Hematopoietic multipotent progenitor cell (in vitro differentiated cells): ENCODE data around the gene HIPK4. TPM values are rescaled to one million over a fixed set of nuclear protein-coding genes. Genes with fewer than 3 reads are reported as not detected.
A peak's percentile ranks its signal among the peaks of the same experiment; 100 is the strongest.
"Not testable (repeated sequence)": the region's sequence is repeated elsewhere in the genome, so short reads cannot be mapped to it uniquely, and the experiment has no call there.

ENCODE experiments used
- DNase-seq, 3 donors: peaks; one replicate each; pipeline ENCODE4 v3.0.0-alpha.2; 2011 to 2015; ENCODE audit warnings: low read depth in 2 of 3, low spot score in 2 of 3
- total RNA-seq: library from RNA; depleted of rRNA; stranded (reverse); fragments of >200 nt; gene quantifications from one replicate; pipeline ENCODE4 v1.2.3, GENCODE V29; 2012

The HIPK4 gene
- total RNA-seq, 1 donor, result 0.27 TPM

DNA sequence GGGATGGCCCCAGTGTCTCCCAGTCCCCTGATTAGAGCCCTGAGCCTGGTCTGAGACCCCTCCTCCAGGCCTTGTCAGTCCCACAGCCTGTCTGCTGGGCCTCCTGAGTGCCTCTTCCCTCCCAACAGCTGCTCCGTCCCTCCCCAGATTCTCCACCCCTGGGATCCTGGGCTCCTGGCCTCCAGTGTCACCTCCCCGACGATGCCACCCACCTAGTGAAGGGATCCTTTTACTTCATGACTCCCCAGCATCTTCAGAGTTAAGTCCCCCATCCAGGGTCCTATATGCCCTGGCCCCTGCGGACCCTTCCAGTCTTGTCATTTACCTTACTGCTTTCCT lies 27.6 kb upstream of the HIPK4 start:
- no peak for DNase-seq

DNA sequence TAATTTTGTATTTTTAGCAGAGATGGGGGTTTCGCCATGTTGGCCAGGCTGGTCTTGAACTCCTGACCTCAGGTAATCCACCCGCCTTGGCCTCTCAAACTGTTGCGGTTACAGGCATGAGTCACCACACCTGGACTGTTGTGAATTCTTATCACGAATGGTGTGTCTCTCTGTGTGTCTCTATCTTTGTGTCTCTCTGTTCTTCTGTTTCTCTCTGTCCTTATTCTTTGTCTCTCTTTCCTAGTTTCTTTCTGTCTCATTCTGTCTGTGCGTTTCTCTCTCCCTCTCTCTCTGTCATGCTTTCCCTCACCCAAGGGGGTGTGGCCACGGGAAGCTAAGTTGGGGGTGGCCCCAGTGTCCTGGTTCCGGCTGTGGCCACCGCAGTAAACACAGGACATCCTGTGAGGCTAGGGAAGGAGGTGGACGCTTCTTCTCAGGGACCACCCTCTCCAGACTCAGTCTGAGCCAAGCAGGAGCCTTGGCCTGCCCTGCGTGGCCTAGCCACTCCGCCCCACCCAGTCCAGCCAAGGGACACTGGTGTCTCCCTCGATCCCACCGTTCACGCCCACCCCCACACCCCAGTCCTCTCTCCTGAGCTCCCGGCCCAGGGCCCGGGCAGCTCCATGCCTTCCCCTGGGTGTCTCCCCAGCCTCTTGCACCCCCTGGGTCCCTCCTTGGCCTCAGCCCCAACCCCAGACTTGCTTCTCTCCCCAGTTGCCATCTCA lies 27.1 kb upstream of the HIPK4 start:
- peak in 2 of 3 donors; percentile 64 to 79 for DNase-seq

DNA sequence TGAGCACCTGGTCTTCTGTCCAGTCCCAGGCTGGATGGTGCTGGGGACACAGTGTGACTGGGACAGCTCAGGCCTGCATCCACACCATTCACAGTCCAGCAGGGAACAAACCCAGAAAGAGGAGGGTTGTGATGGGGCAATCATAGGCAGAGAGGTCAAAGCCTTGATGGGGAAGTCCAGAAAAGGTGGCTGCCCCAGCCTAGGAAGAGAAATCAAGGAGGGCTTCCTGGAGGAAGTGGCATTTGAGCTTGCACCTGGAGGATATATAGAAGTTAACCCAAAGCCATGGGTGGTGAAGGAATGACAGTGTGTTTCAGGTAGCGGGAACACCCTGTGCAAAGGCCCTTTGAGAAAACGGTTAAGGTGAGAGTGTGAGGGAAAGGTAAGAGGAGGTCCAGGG lies 25.8 kb upstream of the HIPK4 start:
- DNase-seq, result no peak

DNA sequence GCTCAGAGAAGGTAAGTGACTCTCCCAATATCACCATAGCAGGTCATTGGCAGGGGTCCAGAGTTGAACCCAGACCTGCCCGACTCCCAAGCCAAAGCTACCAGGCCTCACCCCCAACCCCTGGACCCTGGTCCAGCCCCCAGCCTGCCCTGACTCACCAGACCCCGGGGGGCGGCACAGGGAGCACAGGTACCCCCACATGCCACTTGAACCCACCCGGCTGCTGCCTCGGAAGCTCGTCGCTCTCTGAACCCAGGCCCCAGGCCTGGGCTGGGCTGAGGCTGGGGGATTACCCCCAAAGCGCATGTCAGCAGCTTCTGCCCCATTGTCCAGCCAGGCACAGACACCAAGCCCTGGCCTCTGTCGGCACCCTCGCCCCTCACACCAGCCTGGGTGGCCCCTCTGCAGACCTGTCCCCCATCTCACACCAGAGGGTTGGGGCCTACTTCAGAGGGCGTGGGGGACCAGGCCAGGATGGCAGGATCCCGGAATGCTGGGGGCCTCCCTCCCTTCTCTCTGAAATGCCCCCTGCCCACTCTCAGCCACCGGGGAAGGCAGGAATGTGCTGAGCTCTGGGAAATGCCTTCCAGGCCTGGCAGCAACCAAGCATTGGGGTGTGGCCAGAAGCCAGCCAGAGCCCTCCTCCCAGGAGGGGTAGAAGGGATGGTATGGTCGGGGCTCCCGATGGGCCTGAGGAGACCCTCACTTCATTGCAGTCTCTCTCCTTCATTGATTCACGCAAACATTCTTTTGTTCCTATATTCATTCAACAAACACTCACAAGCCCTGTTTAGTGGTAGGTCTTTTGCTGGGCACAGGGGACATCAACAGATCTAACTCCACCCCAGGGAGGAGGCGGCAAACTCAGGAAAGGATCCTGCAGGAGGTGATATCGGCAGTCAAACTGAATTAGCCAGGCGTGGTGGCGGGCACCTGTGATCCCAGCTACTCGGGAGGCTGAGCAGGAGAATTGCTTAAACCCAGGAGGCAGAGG lies 24.9 kb upstream of the HIPK4 start:
- no peak for DNase-seq

DNA sequence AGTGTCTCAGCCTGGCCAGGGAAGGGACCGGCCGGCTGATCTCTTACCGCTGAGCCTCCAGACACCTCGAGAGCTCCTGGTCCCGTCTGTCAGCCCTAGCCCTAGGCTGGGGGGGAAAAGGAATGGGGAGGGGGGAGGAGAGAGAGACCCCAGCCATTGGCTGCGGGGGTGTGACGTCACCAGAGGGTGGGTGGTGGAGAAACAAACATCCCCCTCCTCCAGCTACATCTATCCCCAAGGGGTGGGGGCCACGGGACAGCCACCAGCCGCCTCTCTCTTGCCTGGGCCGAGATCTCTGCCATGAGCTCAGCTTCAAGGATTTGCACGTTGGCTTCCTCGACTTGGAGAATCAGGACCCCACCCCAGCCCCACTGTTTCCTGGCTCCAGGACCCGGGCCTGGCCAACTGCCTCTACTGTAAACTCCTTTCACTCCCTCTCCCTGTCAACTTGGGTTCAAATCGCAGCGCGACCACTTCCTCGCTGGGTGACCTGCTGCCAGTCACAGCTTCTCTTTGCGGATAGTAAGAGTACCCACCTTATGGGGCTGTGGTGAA lies 23.4 kb upstream of the HIPK4 start, which contains the start of gene PRX:
Gene PRX, minus strand, starts transcription at position 88 of the 555 bp plus-strand sequence. CDS start 5,446 bp downstream, outside the sequence.
- peak in 2 of 3 donors; percentile 21 to 37 for DNase-seq

DNA sequence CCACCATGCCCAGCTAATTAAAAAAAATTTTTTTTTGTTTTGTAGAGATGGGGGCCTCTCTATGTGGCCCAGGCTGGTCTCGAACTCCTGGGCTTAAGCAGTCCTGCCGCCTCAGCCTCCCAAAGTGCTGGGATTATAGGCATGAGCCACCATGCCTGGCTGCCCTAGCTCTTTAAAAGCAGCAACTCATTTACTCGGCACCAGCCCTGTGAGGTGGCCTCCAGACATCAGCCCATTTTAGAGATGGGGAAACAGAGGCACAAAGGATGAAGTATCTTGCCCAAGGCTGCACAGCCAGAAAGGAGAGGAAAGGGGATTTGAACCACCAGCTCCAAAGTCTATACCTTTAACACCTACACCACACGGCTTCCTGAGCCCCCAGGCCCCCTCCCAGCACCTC lies 22.9 kb upstream of the HIPK4 start:
- DNase-seq, result no peak

DNA sequence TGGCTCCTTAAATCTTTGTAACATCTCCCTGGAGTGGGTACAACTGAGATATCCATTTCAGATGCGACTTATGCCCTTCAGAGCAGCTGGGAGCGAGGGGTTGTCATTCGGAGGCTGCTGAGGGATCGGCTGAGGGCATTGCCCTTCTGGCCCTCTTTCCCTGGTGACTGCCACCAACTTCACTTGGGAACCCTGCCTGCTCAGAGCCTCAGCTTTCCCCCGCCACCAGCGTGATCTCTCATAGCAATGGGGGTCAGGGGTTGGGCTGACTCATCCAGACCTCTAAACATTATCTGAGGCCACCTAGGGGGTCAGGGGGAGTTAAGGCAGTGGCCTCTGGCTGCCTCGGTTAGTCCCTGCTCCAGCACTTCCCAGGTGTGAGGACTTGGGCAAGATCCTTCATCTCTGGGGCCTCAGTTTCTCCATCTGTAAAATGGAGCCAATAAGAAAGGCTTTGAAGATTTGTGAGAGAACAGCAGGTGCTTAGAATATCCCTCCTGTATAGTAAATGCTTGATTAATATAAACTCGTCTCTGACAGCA lies 22.0 kb upstream of the HIPK4 start:
- DNase-seq, result no peak

DNA sequence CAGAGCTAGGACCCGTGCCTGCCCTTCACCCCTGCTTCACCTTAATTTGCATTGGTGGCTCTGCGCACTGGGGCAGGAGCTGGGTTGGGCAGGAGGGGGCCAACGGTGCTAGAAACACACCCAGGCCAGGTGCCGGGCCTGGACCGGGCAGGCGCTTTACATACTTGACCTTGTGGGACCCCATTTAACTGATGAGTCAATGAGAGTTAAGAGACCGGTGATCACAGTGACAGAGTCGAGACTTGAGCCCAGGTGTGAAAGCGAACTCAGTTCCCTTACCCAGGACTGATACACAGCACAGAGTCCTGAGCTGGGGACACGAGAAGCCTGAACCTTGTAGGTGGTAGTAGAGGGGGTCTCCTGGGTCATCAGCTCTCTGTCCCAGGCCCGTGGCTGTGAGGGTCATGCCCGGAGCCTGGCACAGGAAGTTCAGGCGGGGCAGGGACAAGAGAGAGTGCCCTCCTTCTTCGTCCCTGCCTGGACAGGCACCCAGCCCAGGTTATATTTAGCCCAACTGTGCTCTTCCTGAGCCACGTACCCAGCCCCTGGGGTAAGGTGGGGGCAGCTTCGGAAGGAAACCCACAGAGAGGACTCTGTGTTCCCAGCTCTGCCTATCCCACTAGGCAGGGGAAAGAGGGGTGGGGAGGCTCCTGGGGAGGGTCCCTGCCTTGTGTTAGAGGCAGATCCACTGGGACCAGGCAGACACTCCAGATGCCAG lies 21.3 kb upstream of the HIPK4 start:
- DNase-seq, result no peak

DNA sequence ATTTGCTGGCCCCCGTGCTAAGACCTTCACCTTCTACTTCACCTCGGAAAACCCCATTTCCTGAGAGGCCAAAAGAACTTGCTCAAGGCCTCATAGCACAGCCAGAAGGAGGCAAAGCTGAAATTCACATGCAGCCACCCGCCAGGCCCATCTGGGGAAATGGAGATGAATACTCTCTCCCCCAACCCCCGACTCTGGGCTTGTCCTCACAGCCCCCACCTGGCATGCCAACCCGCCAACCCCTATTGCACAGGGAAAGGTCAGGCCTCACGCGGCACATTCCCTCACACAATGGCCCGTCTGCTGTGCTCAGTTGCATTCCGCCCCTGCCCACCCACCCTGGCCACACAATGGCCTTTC lies 20.0 kb upstream of the HIPK4 start:
- DNase-seq, result peak in 1 of 3 donors; percentile 26

DNA sequence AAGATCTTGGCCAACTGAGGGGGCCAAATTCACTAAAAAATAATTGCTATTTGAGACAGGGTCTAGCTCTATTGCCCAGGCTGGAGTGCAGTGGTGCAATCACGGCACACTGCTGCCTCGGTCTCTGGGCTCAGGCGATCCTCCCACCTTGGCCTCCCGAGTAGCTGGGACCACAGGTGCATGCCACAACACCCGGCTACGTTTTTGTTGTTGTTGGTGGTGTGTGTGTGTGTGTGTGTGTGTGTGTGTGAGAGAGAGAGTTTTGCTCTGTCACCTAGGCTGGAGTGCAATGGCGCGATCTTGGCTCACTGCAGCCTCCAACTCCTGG lies 18.6 kb upstream of the HIPK4 start:
- not testable (repeated sequence) for DNase-seq

DNA sequence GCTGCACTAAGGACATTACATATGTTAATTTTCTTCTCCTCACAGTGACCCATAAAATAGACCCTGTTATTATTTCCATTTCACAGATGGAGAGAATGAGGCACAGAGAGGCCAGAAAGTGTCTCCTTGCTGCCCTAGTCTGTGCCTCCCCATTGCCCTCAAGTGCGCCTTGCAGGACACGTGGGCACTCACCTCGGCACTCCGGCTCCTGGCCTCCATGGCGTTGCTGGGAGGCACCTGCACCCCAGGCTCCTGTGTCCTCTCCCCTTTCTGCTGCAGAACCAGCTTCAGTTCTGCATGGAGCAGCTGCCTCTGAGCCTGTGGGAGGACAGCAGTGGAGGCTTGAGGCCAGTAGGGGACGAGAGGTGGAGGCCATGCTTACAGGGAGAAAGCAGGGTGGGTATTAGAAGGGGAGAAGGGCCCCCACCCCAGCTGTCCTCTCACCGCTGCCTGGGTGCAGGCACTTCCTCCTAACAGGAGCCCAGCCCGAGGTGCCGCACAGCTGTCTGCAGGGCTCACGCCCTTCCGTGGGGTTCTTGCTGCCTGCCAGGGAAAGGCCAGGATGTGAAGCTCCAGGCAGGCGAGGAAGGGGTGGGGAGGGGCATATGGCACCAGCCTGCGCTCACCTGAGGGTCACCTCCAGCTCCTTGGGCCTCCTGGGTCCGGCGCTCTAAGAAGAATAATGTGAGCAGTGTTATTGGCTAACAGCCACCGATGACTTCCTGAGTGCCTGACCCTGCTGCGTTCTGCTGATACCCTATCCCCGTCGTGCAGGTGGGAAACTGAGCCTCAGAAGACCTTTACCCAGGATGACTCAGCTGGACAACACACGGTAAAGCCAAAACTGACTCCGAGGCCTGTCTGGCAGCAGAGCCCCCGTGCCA lies 18.0 kb upstream of the HIPK4 start:
- peak in 2 of 3 donors; percentile 21 to 35 for DNase-seq

DNA sequence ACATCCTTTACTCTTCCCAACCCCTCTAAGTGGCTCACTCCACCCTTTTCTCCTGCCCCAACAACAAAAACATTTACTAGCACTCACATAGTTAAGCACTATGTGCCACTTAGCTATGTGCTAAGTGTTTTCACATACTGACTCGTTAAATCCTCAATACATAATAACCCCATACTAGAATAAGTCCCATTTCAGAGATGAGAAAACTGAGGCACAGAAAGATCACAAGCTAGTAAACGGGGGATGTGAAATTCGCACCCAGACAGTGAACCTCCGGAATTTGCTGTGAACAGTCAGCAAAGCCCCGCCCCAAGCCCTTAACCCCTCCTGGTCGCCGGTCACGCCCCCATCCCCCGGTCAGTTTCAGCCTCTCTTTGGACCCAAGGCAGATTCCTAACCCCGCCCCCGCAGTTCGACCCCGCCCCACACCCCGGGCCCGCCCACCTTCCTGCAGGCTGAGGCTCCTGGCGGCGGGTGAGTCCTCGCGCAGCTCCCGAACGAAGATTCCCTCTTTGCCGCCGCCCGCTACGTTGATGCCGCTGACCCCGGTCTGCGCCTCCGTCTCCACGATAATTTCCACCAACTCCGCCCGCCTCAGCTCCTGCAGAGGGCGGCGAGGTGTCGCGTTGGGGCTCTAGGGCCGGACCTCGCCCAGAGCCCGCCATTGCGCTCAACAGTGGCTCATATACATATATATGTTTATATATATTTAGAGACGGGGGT lies 13.4 kb upstream of the HIPK4 start:
- peak; percentile 30 to 89 (median 86) for DNase-seq

DNA sequence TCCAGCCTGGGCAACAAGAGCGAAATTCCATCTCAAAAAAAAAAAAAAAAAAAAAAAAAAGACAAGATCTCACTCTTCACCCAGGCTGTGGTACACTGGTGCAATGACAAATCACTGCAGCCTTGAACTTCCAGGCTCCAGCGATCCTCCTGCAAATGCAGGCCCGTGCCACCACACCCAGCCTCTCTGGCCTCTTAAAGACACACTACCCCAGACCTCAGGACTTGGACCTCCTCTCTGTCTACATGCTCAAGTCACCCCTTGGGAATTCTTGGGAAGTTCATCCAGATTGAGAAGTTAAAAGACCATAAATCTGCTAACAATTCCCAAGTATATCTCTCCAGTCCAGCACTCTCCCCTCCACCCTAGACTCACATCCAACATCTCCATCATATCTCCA lies 10.6 kb upstream of the HIPK4 start:
- no peak for DNase-seq

DNA sequence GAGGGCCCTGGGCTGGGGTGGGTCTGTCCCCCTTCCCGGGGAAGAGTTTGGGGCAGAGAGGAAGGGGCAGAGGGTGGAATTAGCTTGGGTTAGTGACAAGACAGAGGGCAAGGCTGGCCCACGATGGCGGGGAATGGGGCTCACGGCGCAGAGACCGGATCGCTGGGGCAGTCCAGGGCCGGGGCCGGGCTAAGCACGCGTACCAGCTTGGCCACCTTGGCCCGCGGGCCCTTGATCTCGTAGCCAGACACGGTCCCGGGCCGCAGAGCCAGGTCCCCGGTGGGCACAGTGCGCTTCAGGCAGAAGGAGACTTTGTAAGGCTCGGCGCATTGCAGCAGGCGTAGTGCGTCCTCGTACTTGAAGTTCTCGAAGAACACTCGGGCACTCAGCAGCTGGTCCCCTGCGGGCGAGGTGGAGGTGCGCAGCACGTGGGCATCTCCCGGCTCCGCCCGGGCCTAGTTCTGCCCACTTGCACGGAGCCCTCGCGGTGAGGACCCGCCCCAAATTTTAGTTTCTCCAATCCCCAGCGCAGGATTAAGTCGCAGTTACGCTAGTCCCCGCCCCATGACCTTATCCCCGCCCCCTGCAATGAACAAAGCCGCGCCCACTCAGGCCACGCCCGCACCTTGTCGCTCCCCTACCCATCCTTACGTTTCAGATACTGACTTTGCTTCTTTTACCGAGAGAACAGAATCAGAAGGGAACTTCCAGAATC lies 8.6 kb upstream of the HIPK4 start:
- DNase-seq, result peak in 2 of 3 donors; percentile 76 to 82

DNA sequence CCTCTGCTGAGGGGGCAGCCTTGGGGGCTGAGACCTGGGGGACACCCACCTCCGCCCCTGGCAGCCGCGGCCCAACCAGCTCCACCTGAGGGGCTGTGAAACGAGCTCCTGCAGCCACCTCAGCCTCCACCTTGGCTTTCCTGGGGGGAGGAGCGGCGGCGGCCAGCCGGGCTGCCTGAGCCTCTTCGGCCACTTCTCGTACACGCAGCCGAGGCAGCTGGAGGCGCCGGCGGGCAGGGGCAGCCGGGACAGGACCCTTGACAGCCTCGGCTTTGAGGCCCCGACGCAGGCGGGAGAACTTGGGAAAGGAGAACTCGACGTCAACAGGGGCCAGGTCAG lies 7.6 kb upstream of the HIPK4 start:
- DNase-seq, result no peak

DNA sequence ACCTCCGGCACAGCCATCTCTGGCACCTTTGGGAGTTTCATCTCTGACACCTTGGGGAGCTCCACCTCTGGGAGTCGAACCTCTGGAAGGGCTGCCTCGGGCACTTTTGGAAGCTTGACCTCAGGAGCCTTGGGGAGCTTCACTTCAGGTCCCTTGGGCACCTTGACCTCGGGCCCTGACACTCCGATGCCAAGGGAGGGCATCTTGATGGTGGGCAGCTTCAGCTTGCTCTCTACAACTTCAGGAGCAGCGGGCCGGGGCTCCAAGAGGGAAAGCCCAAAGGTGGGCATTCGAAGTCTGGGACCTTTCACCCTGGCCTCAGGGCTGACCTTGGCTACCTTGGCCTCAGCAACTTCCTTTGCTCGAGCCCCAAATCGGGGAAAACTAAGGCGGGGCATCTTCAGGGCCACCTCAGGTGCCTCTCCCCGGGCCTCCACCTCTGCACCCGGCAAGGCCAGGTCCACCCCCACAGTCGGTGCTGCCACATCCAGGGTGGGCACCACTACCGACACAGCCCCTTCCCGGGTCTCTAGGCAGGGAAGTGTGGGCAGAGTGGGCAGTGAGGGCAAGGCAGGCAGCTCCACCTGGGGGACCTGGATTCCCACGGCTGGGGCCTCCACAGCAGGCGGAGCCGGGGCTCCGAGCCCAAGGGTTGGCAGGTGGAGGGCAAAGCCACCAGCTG lies 7.0 kb upstream of the HIPK4 start:
- no peak for DNase-seq

DNA sequence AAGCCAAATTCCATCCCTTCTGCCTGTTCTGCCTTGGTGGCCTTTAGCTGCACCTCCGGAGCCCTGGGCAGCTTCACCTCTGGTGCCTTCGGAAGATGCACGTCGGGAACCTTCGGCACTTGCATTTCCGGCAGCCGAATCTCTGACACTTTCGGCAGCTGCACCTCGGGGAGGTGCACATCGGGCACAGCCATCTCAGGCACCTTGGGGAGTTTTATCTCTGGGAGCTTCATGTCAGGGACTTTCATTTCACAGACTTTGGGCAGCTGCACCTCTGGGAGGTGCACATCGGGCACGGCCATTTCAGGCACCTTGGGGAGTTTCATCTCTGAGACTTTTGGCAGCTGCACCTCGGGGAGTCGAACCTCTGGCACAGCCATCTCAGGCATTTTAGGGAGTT lies 6.0 kb upstream of the HIPK4 start:
- no peak for DNase-seq

DNA sequence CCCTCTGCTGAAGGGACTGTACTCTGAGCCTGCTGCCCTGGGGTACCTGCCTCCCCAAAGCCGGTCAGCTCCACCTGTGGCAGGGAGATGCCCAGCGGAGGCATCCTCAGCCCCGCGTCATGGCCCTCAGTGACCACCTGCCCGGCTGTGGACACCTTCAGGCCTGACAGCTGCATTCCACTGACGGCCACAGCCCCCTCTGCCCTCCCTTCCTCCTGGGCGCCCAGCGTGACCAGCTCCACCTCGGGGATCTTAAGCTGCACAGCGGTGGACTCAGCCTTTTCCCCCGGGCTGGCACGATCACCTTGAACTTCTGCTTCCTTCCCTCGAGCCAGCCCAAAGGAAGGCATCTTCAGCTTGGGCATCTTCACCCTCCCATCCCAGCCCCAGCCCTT lies 4.8 kb upstream of the HIPK4 start:
- DNase-seq, result no peak
